Right ventricle myocardium superior (tissue), 1 donor: ENCODE measurements around the gene SYCE3. TPM values are rescaled to one million over a fixed set of nuclear protein-coding genes. Genes with fewer than 3 reads are reported as not detected.

ENCODE experiments used
- ATAC-seq: fragments of 200-7000 bp; cut with Tn5 transposase; one replicate; pipeline ENCODE4 v1.9.1; 2020; ENCODE audit warnings: mild to moderate bottlenecking; ENCODE audit not compliant: poor library complexity
- DNase-seq: peaks from one replicate; pipeline ENCODE4 v3.0.0-alpha.2; 2020
- intact Hi-C: fragments of 100-400 bp; cut with DNase I; formaldehyde crosslinking; loops from one replicate; pipeline ENCODE4 v1.11.2; 2022
- total RNA-seq: library from RNA; stranded (reverse); fragmentation: NEBNext Ultra II Directional; extraction: Animal tissue kit (Norgen Biotek cat#: 25700); gene quantifications from one replicate; pipeline ENCODE4 v1.2.1, GENCODE V29; 2021
- donor health status: DM: no; HTN: yes; CAD: no; lungs with severe emphysema.

SYCE3 gene
- total RNA-seq, 1 donor from 2014 or later: not detected

DNA sequence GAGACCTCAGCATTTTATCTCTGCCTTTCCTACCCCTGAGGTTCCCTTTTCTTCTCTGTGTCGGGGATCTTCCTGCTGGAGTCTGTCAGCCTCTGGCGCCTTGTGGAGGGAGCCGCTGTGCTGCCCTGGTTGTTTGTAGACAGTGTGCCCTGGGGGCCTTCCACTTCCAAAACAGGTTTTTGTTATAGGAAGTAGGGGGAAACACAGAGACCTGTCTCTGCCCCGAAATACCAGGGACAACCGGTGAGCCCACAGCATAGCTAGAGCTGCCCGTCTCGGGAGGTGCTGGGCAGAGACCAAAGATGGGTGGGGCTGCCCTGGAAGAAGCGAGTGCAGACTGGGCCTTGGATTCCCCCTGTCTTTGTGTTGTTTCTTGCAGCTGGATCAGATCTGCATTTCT lies 46.7 kb downstream of the SYCE3 start:
- DNase-seq (no peak), ATAC-seq (no peak)
- intact Hi-C loops: no loop called here

DNA sequence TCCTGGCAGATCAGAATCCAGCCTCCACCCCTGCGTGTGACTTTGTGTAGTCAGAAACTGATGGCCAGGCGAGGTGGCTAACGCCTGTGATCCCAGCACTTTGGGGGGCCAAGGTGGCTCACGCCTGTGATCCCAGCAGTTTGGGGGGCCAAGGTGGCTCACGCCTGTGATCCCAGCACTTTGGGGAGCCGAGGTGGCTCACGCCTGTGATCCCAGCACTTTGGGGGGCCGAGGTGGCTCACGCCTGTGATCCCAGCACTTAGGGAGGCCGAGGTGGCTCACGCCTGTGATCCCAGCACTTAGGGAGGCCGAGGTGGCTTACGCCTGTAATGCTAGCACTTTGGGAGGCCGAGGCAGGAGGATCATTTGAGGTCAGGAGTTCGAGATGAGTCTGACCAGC lies 49.5 kb downstream of the SYCE3 start:
- intact Hi-C loops: no loop called here
- ATAC-seq (no peak), DNase-seq (no peak)

- intact Hi-C loops: no loop called here
- ATAC-seq: no peak
- DNase-seq: no peak
Observed at GRCh38 chr22:50508897-50509296, 53.8 kb downstream of the SYCE3 start.

GRCh38 chr22:50507991-50508884 lies 54.5 kb downstream of the SYCE3 start, which contains the start of gene NCAPH2:
Gene NCAPH2, plus strand, starts transcription at chr22:50508224. Its CDS starts 114 bp downstream, at chr22:50508338.
- intact Hi-C loops: no loop called here
- ATAC-seq: peak; percentile 78
- DNase-seq: peak; percentile 98

DNA sequence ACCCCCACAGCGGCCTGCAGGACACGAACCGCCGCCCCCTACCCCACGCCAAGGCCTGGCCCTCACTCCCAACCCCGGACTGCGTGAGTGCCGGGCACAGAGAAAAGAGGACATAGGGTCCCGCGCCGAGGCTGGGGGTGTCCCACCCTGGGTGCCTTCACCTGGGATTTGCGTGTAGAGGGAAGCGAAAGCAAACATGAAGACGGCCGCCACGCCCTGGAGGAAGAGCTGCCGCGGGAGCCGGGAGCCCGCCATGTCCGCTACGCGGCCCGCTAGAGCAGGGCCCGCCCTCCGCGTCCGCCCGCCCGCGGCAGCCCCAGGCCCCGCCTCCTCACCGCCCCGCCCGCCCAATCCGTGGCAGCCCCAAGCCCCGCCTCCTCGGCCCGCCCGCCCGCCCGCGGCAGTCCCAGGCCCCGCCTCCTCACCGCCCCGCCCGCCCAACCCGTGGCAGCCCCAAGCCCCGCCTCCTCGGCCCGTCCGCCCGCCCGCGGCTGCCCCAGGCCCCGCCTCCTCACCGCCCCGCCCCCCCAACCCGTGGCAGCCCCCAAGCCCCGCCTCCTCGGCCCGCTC lies 55.2 kb downstream of the SYCE3 start, which contains the start of gene LMF2:
Gene LMF2, minus strand, starts transcription at position 282 of the 570 bp plus-strand sequence. Its CDS starts 27 bp downstream, at position 255.
- intact Hi-C loops: no loop called here
- ATAC-seq (peak; percentile 89), DNase-seq (peak; percentile 94)

DNA sequence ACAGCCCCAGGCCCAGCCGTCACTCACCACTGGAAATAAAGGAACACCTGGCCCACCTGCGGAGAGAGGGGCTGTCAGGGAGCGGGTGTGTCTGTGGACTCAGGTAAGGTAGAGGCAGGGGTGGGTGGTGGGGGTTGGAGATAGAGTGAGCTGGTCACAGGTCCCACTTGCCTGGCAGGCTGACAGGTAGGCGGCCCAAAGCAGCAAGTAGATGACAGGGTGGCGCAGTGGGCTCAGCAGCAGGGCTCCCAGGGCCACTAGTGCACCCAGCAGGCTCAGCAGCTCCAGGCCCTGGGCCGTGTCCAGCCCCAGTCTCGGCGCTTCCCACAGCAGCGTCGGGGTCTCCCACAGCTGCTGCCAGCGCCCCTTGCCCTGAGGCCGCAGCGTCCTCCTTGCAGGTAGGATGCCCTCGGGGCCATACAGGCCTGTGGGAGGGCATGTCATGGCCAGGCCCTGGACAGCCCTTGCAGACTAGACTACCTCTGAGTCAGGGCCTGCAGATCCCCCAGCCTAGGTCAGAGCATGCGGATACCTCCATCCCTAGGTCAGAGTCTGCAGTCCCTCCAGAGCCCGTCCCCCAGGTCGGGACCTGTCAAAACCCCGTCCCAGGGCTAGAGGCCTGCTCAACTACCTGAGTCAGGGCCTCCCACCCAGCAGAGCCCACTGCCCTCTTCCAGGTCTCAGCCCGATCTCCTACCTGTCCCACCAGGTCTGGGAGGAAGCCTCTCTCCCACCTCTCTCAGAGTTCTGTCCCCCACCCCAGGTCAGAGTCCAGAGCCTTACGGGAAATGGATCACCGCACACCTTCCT lies 55.9 kb downstream of the SYCE3 start:
- intact Hi-C loops: no loop called here
- ATAC-seq: peak; percentile 6
- DNase-seq: peak; percentile 67

DNA sequence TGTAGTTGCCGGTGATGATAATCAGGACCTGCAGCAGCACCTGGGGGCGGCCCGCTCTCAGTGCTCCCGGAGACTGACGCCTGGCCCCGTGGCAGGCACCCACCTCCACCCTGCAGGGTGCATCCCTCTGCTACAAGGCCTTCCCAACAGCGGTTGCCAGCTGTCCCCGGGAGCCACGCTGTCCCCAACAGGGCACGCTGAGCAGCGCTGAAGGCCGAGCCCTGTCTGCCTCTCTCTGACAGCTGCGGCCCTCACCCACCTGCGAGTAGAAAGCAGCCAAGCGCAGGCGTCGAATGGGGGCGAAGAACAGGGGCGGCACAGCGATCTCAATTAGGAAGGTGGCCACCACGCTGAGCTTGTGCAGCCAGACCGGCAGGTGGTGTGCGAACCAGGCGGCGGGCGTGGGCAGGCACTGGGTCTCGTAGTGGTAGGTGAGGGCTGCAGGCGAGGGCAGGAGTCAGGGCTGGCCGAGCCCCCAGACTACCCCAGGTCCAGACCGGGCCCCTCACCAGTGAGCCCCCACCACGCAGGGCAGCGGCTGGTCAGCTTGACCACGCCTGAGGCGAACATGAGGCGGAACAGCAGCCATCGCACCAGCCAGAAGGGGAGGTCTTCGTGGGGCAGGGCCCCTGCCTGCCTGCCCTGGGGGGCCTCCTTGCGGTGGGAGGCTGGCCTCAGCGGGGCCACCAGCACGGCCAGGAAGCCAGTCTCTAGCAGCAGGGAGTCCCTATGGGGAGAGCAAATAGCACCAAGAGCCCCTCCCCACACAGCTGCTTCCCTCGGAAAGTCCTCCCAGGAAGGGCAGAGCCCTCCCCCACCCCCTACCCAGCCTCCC lies 56.7 kb downstream of the SYCE3 start:
- ATAC-seq (no peak), DNase-seq (no peak)
- intact Hi-C loops: no loop called here

- intact Hi-C loops: no loop called here
Observed at GRCh38 chr22:50505276-50505775, 57.4 kb downstream of the SYCE3 start.

GRCh38 chr22:50504369-50505211 lies 58.1 kb downstream of the SYCE3 start:
- DNase-seq (no peak), ATAC-seq (no peak)
- intact Hi-C loops: no loop called here

More at GRCh38 chr22:50505276-50505775, 57.4 kb downstream of the SYCE3 start:
- ATAC-seq (no peak), DNase-seq (no peak)

- DNase-seq: no peak
- intact Hi-C loops: no loop called here
- ATAC-seq: no peak
Observed at GRCh38 chr22:50503475-50504145, 59.1 kb downstream of the SYCE3 start.

DNA sequence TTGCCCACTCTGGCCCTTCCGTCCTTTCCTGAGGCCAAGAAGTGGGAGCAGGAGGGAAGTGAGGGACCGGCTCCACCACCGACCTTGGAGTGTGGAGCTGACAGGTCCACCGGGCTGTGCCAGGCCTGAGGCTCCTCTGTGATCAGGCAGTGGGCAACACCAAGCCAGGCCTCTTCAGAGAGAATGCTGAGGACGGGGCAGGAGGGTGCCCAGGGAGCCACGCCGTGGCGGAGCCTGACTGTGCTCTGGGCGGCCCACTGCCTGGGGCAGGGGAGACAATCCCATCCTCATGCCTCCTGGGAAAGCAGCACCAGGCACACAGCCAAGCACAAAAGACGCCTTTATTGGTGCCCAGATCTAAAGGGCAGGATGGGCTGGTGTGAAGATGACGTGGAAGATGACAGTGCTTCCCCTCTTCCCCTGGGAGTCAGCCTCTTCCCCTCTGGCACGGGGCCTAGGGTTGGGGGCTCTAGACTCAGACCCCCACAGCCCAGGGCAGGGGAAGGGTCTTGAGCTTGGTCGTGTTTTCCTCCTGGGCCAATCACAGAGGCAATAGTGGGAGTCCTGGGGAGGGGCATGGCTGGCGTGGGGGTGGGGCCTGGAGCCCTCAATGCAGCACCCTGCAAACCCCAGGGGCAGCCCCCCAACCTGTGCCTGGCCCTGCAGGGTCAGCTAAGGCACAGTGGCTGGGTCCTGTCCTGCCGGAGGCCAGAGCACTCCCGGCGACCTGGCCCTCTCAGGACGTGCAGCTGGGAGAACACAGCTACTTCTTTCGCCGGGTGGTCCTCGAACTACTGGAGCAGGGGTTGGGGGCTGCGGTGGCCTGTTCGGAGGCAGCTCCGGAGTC lies 59.9 kb downstream of the SYCE3 start:
- no peak for DNase-seq
- intact Hi-C loops: no loop called here
- ATAC-seq: no peak

GRCh38 chr22:50502096-50502495 lies 60.6 kb downstream of the SYCE3 start:
- intact Hi-C loops: no loop called here
- DNase-seq (no peak), ATAC-seq (no peak)
